HG02610 (cell line): ENCODE measurements around the gene TSPAN13.

Source experiments
- ATAC-seq: cut with Tn5 transposase; IDR thresholded peaks from one replicate; pipeline ENCODE4 v1.9.1; 2021; ENCODE audit warnings: mild to moderate bottlenecking, moderate library complexity; ENCODE audit not compliant: unreplicated experiment

The TSPAN13 gene

GRCh38 chr7:16773884-16774283, 20.3 kb downstream of the TSPAN13 start:
- ATAC-seq = no peak

GRCh38 chr7:16774294-16774693, 20.7 kb downstream of the TSPAN13 start:
- ATAC-seq = no peak

- no peak for ATAC-seq
Observed at GRCh38 chr7:16774986-16775385, 21.4 kb downstream of the TSPAN13 start.

- no peak for ATAC-seq
Observed at GRCh38 chr7:16776053-16776452, 22.5 kb downstream of the TSPAN13 start.

GRCh38 chr7:16778476-16778875, 24.9 kb downstream of the TSPAN13 start:
- no peak for ATAC-seq

- ATAC-seq = no peak
Observed at GRCh38 chr7:16779051-16779450, 25.5 kb downstream of the TSPAN13 start.

- ATAC-seq = no peak
Observed at GRCh38 chr7:16780596-16780995, 27.0 kb downstream of the TSPAN13 start.

GRCh38 chr7:16785321-16785720, 31.8 kb downstream of the TSPAN13 start:
- no peak for ATAC-seq

- no peak for ATAC-seq
Observed at GRCh38 chr7:16785846-16786245, 32.3 kb downstream of the TSPAN13 start.

- no peak for ATAC-seq
Observed at GRCh38 chr7:16786257-16786656, 32.7 kb downstream of the TSPAN13 start.

GRCh38 chr7:16787127-16787526, 33.6 kb downstream of the TSPAN13 start:
- no peak for ATAC-seq

GRCh38 chr7:16791071-16791470, 37.5 kb downstream of the TSPAN13 start:
- no peak for ATAC-seq

- peak; percentile 43 for ATAC-seq
Observed at GRCh38 chr7:16791905-16792698, 38.5 kb downstream of the TSPAN13 start.

- no peak for ATAC-seq
Observed at GRCh38 chr7:16794986-16795385, 41.4 kb downstream of the TSPAN13 start.

- ATAC-seq = no peak
Observed at GRCh38 chr7:16795624-16796023, 42.1 kb downstream of the TSPAN13 start.

- peak; percentile 66 for ATAC-seq
Observed at GRCh38 chr7:16801111-16801542, 47.6 kb downstream of the TSPAN13 start.

GRCh38 chr7:16801579-16801978, 48.0 kb downstream of the TSPAN13 start:
- no peak for ATAC-seq

GRCh38 chr7:16803125-16803524, 49.6 kb downstream of the TSPAN13 start:
- no peak for ATAC-seq

- no peak for ATAC-seq
Observed at GRCh38 chr7:16803881-16804673, 50.5 kb downstream of the TSPAN13 start.

- ATAC-seq = no peak
Observed at GRCh38 chr7:16804674-16805439, 51.3 kb downstream of the TSPAN13 start, which contains the start of gene AGR2. Gene AGR2, minus strand, starts transcription at chr7:16804999. Its CDS starts 3,203 bp downstream, at chr7:16801796.

GRCh38 chr7:16805441-16805840, 51.9 kb downstream of the TSPAN13 start:
- ATAC-seq = no peak
